Left ventricle myocardium inferior (tissue), 1 donor: Measurements from ENCODE around the gene LRRFIP1. TPM values are rescaled to one million over a fixed set of nuclear protein-coding genes. Genes with fewer than 3 reads are reported as not detected.
A peak's percentile ranks its signal among the peaks of the same experiment; 100 is the strongest.

ENCODE experiments used
- DNase-seq: peaks from one replicate; pipeline ENCODE4 v3.0.0-alpha.2; 2020
- H3K27ac ChIP-seq: fragments of 200-600 bp; replicated peaks from 2 replicates; pipeline ENCODE4 v1.8.0; 2021
- H3K27me3 ChIP-seq: fragments of 200-600 bp; 2 replicates; pipeline ENCODE4 v1.8.0; 2021; ENCODE audit warnings: low read depth
- H3K36me3 ChIP-seq: fragments of 200-600 bp; 2 replicates; pipeline ENCODE4 v1.8.0; 2021
- H3K4me1 ChIP-seq: fragments of 200-600 bp; 2 replicates; pipeline ENCODE4 v1.8.0; 2021
- H3K4me3 ChIP-seq: fragments of 200-600 bp; 2 replicates; pipeline ENCODE4 v1.8.0; 2021; ENCODE audit warnings: mild to moderate bottlenecking, moderate library complexity
- H3K9me3 ChIP-seq: fragments of 200-600 bp; replicated peaks from 2 replicates; pipeline ENCODE4 v1.8.0; 2021
- intact Hi-C: fragments of 100-400 bp; cut with micrococcal nuclease; formaldehyde crosslinking; loops from one replicate; pipeline ENCODE4 v1.11.0; 2022
- total RNA-seq: library from RNA; stranded (reverse); fragmentation: NEBNext Ultra II Directional; extraction: Animal tissue kit (Norgen Biotek cat#: 25700); gene quantifications from one replicate; pipeline ENCODE4 v1.2.1, GENCODE V29; 2021
- TF ChIP-seq, protein P1 (sequence below): fragments of 200-600 bp; IDR thresholded peaks from 2 replicates; pipeline ENCODE4 v1.8.0; 2021; ENCODE audit warnings: antibody characterized with exemption, mild to moderate bottlenecking, borderline replicate concordance
- donor health status: DM: no; HTN: yes; CAD: no; lungs with severe emphysema.

The LRRFIP1 gene
- total RNA-seq, 1 donor from 2014 or later, result 97.1 TPM

DNA sequence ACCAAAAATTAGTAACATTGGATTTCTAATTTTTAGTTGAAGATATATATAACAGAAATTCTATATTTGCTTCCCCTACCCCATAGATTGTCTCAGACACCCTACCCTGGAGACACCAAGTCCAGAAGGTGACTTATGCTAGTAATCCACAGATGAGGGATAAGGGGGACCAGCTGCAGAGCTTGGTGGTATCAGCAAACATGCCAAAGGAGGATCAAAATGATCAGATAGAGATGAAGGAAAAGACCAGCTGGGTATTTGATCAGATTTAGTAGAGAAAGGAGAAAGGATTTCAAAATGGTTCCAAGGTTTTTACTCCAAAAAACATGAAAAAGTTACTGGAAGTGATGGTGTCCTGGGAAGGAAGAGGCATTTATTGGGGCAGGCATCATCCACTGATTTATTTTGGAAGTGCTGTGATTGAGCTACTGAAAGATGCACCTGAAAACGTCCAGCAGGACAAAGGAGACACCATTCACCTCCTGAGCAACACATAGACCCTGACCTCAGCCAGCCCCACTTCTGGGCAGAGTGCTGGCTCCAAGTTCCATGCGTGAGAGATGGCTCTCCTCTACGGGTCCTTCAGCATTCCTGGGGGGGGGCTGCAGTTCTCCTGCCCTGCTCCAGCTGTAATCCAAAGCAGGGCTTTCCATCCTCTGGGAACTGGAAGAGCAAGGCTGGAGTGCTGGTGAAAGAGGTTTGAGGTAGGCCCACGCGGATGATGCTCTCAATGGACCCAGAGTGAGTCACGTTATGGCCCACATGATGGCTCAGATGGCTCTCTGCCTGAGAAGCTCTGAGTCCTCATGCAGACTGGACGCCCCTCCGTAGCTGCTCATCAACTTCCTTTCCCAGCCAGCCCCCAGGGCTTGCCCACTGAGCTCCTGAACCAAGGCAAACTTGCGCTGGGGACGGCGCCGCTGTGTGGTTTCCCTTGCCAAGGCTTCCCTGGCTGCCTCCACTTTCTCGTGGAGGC lies 3.7 kb upstream of the LRRFIP1 start:
- Histone ChIP-seq H3K27ac (no peak overlapping the region), H3K4me3 (no peak overlapping the region), H3K36me3 (no peaks in the 10 kb centered on the region), H3K27me3 (no peaks in the 10 kb centered on the region), H3K9me3 (no peaks in the 10 kb centered on the region), H3K4me1 (peaks cover 44% of the 10 kb centered on the region)
- DNase-seq, result no peak
- intact Hi-C loops, result no loop called here
- TF ChIP-seq, protein P1, sequence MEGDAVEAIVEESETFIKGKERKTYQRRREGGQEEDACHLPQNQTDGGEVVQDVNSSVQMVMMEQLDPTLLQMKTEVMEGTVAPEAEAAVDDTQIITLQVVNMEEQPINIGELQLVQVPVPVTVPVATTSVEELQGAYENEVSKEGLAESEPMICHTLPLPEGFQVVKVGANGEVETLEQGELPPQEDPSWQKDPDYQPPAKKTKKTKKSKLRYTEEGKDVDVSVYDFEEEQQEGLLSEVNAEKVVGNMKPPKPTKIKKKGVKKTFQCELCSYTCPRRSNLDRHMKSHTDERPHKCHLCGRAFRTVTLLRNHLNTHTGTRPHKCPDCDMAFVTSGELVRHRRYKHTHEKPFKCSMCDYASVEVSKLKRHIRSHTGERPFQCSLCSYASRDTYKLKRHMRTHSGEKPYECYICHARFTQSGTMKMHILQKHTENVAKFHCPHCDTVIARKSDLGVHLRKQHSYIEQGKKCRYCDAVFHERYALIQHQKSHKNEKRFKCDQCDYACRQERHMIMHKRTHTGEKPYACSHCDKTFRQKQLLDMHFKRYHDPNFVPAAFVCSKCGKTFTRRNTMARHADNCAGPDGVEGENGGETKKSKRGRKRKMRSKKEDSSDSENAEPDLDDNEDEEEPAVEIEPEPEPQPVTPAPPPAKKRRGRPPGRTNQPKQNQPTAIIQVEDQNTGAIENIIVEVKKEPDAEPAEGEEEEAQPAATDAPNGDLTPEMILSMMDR, result no peak

DNA sequence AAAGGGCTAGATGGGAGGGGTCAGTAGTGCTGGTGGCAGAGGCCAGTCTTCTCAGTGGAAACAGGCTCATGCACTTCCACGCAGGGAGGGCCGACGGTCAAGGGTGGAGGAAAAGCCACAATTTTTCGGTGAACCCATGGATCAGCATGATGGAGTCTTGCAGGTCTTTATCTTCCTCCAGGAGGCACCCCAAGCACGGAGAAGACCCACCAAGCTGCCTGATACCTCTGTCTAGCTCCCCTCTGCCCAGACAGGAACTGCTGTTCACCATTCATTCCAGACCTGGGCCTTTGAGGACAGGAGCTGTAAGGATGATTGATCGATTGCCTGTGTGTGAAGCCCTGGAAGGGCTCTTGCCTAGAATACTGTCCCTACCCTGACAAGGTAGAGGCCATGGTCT lies 2.8 kb upstream of the LRRFIP1 start:
- Histone ChIP-seq H3K27ac (peak overlapping the region; percentile 92), H3K27me3 (no peaks in the 10 kb centered on the region), H3K36me3 (no peaks in the 10 kb centered on the region), H3K4me3 (no peak overlapping the region), H3K9me3 (no peaks in the 10 kb centered on the region), H3K4me1 (peaks cover 52% of the 10 kb centered on the region)
- DNase-seq, result no peak
- TF ChIP-seq, protein P1, result no peak
- intact Hi-C loops, result no loop called here

DNA sequence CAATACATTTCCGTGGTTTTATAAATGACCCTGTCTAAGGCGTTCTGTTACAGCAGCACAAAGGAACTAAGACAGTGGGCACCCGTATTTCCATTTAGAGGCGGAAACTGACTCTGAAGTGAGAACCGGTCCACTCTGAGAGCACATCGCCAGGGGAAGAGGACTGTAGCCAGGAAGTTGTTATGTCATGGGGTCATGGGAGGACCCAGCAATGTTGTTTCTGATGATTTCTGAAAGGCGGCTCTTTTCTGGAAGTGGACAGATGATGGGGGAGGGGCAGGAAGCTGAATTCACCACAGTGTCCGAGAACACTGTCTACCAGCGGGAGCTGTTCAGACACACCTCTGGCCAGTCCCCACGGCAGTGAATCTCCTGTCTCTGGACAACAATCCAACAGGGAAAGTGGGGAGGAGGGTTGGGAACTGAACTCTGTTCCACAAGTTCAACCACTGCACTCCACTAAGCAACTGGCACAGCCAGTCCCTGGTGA lies 2.1 kb upstream of the LRRFIP1 start:
- Histone ChIP-seq H3K4me3 (no peak overlapping the region), H3K36me3 (no peaks in the 10 kb centered on the region), H3K4me1 (peaks cover 59% of the 10 kb centered on the region), H3K27ac (peak overlapping the region; percentile 92), H3K9me3 (no peaks in the 10 kb centered on the region), H3K27me3 (no peaks in the 10 kb centered on the region)
- intact Hi-C loops, result no loop called here
- DNase-seq, result peak; percentile 45
- TF ChIP-seq, protein P1, result no peak

DNA sequence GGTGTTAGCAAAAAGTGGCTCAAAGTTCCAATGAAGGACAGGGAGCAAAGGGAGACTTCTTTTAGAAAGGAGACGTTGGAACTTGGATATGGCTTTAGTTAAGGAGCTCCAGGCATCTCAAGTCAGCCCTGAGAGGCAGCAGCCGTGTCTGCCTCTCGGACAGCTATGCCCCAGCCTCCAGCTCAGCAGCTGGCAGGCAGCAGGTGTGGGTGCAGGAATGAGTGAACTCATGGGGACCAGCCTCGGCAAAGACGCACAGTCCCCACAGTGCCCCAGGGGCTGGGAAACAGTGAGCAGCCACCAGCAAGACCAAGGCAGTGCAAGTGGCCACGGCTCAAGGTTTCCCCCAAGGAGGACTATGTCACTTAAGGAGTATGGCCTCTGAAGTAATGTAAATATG lies 1.6 kb upstream of the LRRFIP1 start:
- Histone ChIP-seq H3K9me3 (no peaks in the 10 kb centered on the region), H3K27me3 (no peaks in the 10 kb centered on the region), H3K27ac (peak overlapping the region; percentile 92), H3K36me3 (no peaks in the 10 kb centered on the region), H3K4me3 (no peak overlapping the region), H3K4me1 (peaks cover 64% of the 10 kb centered on the region)
- TF ChIP-seq, protein P1, result no peak
- no peak for DNase-seq
- intact Hi-C loops, result no loop called here

DNA sequence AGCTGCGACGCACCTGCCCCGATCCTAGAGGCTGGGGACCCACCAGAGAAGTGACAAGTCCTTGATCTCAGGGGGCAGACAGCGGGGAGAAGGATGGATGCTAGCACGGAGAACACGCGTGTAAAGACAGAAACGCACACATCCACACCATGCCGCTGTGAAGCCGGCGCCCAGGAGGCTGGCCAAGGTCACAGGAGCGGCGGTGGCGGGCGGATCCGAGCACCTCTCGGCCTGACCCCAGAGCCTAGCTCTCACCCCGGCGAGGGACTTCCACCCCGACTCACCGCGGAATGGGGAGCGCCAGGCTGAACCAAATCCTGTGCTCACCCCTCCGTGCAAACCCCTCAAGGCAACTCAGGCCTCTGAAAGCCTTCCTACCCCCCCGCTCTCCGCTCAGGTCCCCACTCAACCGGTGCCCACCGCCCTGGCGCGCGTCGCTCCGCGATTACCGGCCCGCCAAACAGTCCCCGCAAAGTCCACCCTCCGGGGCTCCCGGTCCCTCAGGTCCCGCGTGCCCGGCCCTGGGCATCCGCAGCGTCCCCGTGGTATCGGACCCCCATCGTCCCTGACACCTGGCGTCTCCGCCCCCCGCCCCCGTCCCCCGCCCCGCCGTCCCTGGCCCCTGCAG lies 460 bp upstream of the LRRFIP1 start:
- intact Hi-C loops, result no loop called here
- DNase-seq, result no peak
- TF ChIP-seq, protein P1, result no peak

More for the DNA sequence above, 460 bp upstream of the LRRFIP1 start:
- Histone ChIP-seq H3K4me3 (peak overlapping the region; percentile 80), H3K27me3 (no peaks in the 10 kb centered on the region), H3K9me3 (no peaks in the 10 kb centered on the region), H3K27ac (peak overlapping the region; percentile 92), H3K4me1 (peaks cover 72% of the 10 kb centered on the region), H3K36me3 (no peaks in the 10 kb centered on the region)
